Activated CD4-positive, CD25-positive, alpha-beta regulatory T cell treated with anti-CD3 and anti-CD28 coated beads, Interleukin-2, amount 50 U/mL, for 72 hours (primary cell): Measurements from ENCODE around the gene OTULIN.
A peak's percentile ranks its signal among the peaks of the same experiment; 100 is the strongest.

Experiments used
- DNase-seq: peaks from one replicate; pipeline ENCODE4 v3.0.0; 2021

OTULIN gene

DNA sequence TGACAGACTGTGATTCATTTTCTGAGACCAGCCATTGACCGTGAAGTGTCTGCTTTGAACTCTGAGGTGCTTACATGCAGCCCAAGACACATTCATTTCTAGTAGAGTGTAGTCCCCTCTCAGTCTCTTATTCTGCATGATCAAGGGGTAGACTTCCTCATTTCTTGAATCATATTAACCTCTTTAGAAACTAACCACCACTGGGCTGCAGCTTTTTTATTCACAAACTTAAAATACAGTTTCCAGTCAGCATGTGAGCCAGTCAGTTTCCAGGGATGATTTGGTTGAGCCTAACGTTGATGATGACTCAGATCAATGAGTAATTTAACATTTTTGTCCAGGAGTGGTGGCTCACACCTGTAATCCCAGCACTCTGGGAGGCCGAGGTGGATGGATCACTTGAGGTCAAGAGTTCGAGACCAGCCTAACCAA is 59.2 kb downstream of the OTULIN start:
- no peak for DNase-seq

DNA sequence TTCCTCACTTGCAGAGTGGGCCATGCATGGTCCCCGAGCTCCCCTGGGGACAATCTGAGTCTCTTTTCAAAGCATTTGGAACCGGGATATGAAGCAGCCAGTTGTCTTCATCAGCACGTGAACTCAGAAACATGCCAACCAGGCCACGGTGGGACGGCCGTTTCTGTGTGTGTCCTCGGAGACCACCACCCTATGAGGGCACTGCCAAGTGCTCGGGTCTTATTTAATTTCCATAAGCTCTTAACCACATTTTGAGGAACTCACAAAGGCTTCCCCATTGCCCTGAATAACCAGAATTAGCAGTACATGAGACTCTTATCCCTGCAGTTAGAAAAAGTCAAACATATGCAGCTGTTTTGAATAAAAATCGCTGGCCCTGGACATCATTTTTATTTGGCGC is 60.1 kb downstream of the OTULIN start:
- DNase-seq, result no peak

DNA sequence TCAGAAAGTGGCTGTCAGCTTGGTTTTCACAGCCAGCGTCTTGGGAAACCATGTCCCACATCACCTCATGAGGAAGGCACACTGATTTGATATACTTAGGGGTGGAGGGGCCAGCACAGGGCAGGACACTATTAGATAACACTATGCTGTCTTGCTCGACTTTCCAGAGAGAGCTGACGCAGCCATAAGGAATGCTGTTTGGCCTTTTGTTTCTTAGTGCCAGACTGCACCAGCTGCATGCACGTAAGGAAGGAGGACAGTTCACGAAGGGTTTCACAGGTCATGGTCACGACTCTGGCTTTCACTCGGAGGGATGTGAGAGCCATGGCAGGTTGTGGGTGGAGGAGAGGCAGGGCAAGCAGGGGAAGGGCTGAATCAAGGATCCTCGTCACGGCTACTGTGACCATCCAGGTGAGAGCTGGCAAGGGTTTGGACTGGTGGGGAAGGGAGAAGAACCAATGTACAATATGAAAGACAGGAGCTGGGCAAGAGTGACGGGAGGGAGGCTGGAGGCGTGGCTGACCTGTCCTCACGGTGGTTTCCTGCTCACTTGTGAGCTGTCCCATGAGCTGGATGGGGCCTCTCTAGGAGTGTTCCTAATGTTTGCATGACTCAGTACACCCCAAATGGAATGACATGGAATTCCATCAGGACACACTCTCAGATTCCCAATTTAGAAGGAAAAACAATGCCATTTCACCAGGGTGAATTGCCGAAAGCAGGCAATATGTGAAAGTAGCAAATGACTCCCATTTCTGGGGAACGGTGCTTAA is 61.7 kb downstream of the OTULIN start:
- no peak for DNase-seq

DNA sequence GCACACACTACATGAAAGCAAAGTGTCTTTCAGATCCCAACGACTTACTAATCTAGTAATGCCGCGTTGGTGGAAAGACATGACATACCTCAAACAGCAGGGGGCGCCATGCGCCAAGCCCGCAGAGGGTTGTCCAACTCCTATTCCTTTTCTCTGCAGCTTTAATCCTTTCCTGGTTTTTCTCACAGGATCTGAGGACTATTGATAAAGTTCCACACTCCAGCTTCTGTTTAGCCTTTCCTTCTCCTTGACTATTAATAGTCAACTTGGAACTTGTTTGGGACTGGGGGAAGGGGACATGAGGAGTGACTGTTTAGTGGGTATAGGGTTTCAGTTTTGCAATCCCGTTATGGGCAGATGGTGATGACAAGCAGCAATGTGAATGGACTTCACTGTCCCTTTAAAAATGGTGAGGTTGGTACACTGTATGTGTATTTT is 62.9 kb downstream of the OTULIN start:
- peak; percentile 76 for DNase-seq

DNA sequence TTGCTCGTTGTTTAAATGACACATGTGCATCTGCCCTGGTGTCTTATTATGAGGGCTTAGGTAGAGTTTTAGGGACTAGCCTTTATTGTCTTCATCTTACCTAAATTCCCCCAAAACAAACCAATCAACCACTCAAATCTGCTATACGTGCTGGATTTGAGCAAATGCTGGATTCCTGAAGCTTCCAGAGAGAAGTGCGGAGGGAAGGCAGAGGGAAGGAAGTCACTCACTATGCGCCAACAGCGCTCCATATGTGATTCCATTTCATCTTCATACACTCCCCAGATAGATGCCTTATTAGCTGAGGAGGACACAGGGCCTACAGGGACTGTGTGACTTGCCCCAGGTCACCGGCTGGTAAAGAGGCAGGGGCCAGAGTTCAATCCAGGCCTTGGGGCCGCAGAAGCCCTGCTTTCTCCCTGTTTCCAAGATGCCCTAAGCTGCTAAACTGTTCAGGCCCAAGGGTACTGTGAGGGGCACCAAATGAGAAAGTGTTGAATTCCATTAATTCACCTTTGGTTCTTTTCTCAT is 63.5 kb downstream of the OTULIN start:
- DNase-seq, result no peak

DNA sequence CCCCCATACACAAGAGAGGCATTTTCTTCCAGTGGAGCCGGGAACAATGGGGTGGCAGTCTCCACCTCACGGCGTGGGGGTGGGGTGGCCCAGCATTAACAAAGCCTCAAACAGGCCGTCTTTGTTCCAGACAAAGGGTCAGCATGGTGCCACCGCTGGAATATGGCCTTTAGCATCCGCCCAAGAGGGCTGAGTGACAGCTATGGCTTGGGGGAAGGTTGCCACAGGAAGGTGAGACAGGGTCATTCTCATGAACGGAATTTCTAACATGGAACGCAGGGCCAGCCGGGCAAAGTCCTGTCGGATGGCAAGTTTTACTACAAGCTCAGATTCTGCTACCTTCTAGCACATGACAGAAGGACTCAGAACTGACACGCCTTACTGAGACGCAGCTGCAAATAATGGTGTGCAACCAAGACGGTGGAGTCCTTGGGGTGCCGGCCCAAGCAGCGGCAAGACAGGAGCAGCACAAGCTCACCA is 64.0 kb downstream of the OTULIN start:
- DNase-seq, result no peak

DNA sequence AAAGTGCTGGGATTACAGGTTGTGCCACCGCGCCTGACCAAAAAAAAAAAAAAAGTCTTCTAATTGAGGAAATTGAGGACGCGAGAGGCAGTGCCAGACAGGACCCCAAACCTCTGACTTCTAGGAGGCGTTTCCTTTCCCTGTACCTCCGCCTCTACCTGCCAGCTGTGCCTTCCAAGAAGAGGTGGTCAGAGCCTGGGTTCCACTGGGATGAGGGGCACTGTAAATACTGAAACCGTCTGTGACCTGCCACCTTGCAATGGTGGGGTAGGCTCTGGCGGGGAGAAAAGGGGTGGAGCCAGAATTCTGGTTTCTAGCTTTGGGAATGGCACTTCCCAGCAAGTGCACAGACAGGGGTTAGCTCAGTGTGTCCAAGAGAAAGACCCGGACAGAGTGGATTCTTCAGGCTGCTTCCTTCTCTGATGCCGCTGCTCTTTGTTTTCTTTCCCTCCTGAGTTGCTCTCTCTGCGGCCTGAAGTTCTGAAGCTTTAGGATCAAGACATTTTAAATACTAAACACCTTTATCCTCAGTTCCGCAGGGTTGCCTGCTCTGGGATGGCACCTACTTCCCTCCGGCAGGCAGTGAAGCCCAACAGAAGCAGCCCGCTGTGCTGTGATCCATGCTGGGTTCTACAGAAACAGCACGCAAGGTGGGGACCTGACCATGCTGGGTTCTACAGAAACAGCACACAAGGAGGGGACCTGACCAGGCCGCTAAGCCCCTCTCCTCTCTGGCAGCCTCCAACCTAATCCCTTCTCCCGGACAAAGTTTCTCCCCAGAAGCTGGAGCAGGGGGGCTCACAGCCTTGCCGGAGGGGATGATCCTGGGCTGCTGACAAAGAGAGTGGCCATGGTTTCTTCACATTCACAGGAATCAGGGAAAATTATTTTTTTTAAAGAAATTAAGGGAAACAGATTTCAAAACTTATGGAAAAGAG is 65.2 kb downstream of the OTULIN start:
- no peak for DNase-seq

DNA sequence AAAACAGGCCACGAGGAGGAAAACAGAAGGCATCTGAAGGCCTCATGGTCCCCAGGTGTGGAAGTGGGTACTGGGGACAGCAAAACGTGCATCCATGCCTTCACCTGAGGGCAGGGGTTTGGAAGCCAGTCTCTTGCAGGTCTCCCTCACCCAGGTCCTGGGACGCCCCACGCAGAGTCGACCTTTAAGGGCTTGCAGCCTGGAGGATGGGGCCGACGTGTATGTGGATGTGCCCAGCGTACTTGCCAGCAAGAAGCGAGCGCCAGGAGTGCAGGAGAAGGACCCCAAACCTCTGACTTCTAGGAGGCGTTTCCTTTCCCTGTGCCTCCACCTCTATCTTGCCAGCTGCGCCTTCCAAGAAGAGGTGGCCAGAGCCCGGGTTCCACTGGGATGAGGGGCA is 65.9 kb downstream of the OTULIN start:
- DNase-seq, result no peak

DNA sequence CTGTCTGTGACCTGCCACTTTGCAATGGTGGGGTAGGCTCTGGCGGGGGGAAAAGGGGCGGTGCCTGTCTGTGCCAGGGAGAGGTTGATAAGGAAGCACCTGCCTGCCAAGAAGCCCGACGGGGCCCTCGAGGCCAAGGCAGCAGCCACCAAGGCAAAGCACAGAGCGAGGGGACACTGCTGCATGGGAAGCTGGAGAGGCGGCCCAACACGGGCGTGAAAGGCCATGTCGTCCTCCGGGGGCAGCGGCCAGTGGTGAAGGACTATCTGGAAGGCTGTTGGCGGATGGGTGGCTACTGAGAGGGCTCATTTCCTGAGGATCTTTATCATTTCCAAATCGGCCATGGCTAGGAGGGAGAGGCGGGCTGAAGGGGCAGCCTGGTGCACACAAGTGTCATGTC is 66.4 kb downstream of the OTULIN start:
- DNase-seq, result no peak

DNA sequence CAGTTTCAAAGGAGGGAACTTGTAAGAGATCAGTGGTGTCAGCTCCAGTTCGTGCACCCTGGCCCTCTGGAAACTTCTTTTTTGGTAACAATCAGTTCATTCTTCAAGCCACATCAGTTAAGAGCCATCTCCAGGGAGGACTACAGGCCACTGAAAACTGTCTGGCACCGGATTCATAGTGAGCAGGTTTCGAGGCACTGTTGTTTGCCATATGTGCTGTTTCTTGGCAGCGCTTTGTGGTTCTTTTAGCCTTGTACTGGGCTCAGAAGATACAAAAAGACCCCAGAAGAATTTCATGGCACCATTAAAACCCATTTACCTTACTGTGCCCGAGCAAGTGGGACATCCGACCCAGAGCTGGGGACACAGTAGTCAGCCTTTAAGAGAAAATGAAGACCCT is 68.5 kb downstream of the OTULIN start:
- DNase-seq, result no peak

DNA sequence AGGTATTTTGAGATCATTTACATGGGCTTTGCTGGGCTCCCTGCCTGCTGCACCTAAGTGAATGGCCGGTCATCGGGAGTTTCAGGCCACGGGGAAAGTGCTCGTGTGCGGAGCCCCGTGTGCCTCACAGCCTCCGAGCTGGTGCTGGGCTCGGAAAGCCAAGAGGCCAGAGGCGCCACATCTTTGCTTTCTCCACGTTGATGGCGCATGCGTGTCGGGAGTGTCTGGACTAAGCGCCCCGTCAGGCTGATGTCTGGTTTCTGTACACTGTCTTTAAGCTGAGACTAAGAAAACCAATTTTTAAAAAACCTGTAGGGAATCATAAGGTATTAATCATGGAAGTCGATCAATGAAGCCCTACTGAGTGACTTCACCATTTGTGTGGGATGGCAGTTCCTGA is 69.1 kb downstream of the OTULIN start:
- DNase-seq, result no peak

DNA sequence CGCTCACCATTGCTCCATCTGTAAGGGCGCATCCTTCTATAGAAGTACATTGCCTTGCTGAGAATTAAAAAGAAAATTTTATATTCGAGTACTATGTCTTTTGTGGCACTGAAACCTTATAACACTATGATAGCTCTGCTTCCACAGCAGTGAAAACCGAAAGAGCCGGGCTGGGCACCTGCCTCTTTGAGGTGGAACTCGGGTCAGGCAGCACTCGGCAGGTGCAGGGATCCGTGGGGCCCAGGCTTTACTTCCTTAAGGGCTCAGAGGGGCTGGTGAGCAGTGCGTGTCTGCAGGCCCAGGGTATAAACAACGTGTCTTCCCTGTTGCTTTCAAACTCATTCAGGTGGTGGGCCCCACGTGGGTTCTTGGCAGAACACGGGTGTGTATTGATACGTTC is 69.9 kb downstream of the OTULIN start:
- DNase-seq, result no peak

DNA sequence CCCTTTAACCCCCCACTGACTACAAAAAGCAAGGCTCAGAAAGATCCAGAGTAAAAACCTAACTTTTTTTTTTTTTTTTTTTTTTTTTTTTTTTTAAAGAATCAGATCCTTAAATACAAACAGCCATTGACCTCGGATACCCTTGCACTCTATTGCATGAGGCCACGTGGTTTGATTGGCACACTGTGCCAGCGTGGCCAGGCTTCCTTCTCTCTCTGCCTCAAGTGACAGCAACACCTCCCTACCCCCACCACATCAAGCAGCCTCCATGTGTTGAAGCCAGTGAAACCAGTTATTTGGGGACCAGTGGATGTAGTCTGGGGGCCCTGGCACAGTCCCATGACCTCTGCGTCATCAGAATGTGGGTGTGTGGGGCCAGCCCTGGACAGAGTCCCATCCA is 71.4 kb downstream of the OTULIN start:
- DNase-seq, result no peak

DNA sequence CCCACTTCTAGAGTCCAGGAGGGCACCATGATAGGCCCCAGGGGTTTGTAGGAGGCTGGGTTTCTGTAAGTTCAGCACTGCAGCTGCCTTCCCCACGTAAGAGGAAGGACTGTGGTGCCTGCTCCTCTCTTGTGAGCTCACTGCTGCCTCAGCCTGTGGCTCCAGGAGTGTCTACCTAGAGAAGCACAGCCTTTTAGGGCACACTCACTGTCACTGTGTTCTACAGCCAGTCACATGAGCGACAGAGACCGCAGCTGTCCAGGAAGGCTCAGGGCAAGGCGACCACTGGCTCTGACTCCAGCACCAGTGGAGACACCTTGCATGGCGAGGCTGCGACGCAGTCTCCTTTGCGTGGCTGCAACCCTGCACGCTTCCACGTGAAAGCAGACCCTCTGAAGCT is 72.8 kb downstream of the OTULIN start:
- no peak for DNase-seq

DNA sequence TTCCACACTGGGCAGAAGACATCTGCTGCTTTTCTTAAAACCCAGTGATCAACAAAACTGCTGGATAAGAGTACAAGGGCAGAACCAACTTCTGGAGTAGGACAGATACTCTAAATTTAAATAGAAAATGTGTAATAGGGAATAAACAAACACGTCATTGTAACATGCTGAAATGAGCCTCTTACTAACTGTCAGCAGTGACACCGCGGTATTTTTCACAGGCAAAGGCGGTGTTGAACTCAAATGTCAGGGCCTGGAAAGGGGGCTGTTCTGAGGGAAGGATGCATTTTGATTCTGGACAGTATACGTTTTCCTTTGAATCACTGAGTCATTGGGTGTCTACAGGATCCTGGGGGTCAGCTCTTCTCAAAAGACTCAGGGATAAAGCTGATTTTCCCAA is 73.5 kb downstream of the OTULIN start:
- DNase-seq, result no peak

DNA sequence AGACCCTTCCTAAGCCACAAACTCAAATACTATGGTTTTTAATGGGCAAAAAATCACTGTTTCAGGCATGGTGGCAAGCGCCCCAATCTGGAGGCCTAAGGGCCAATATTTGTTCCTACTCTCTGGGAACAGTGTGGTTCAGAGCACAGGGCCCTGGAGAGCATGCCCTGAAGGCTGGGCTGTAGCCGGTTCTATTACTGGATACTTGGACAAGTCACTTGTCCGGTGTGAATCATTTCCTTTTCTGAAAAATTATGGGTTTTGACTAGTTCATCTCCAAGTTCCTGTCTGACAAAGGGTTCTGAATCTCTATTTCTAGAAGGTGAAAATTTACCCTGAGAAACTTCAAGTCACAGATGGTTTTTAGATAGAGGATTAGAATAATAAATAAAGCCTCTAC is 75.0 kb downstream of the OTULIN start:
- no peak for DNase-seq

DNA sequence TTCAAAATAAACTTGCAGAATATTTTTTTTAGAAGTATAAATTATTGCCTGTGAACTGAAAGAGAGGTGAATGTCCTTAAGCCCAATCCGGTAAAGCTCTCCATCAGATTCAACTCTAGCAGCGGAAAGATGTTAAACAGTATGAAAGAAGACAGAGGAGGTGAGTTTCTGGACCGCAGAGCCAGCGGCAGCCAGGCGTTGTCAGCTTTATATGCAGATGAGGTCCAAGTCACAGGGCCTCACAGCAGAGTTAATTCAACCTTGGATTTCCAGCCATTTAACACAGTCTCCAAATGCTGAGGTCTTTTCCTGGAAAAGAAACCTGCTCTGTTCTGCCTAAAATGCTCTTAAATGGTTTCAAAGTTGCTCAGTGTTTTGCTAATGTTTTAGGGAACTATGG is 75.5 kb downstream of the OTULIN start:
- no peak for DNase-seq

DNA sequence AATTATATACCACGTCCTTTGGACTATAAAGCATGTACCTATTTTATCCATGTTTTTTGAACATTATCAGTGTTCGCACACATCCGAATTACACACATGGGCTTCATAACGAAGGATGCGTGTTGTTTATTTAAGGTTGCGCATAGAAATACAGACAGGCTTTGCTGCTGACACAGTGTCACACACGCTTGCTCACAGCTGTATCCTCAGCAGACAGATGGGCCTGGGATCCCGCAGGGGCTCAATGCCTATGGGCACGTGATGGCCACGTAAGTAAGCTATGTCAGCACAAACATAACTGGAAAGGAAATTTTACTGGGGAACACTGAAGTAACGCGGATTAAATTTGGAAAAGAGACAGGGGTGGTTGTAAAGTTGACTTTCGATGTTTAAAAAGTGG is 76.6 kb downstream of the OTULIN start:
- no peak for DNase-seq

DNA sequence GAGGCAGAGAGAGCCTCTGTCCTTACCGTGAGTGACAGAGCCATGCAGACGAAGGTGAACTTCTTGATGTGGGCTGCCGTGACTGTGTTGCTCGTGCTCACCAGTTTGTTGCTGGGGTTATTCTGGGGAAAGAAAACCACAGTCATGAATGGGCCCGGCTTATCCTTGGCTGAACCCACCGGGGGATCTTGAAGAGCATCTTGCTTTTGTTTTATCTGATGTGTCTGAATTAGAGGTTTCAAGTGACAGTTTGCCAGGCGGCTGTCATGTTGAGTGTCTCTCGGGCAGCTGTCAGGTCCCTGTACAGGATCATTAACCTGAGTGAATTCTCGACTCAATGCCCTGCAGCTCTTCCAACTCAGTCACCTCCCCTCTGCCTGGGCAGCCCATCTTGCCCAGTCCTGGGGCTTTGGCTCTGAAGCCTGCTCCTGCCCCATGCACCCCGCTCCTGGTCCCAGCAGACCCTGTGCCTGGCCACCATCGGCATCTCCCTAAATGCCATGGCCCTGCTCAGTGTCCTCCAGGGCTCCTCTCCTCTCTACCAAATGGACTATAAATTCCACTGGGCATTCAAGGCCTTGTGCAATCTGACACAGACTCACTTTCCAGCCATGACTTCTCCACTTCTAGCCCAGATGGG is 77.4 kb downstream of the OTULIN start:
- DNase-seq, result no peak

DNA sequence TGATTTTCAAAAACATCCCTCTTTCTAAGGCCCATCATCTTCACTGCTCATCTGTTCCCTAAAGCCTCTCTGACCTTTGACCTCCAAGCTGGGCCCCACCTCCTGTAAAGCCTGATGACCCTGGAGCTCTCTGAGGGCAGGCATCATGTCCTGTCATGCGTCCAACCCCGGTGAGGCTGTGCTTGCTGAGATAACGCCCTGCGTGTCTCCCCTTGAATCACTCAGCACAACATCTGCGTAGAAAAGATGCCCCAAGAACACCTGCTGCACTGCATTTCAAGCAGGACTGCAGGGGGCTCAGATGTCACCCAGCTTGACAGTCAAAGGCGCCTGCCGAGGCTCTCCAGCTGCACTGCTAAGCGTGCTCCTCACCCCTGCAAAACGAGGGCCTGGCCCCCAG is 78.0 kb downstream of the OTULIN start:
- DNase-seq, result no peak

DNA sequence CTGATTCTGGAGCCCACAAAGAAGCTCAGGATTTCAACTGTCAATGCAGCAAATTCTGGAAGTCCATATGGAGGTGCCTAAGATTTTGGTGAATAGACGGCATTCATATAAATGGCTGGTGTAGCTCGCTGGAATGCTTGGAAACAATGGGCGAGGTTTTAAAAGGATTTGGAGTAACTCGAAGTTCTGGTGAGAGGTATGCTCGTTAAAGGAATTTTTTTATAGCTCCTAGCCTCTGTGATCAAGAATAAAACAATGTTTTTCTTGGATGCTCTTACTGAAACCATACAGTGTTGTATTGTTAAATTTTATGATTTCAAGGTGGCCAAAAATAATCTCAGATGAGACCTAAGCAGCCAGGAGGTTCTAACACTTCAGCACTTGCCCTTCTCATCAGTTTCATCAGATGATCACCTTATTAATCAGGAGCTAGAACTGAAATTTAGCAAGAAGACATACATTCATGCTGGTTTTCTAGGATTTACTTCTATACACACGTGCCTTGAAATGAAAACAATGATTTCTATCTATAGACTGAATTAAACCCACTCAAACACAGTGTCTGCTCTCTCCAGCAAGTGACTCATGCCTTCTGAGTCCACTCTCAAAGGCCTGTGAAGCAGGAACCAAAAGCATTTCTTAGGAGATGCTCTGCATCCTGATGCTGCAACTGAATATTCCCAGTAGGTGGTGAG is 79.2 kb downstream of the OTULIN start:
- no peak for DNase-seq
